ENCODE measurements around the gene TMEM37.

- TF ChIP-seq ZNF562 (CRISPR knock-in tag; IDR thresholded peaks at IDR 0.05; ENCODE audit: borderline replicate concordance) (no peak), SALL2 (CRISPR knock-in tag; IDR thresholded peaks at IDR 0.05) (no peak), MAFF (IDR thresholded peaks at IDR 0.05; ENCODE audit: low read depth, low read length) (no peak), ZFP36L2 (CRISPR knock-in tag; IDR thresholded peaks at IDR 0.05) (no peak), EP300 (IDR thresholded peaks at IDR 0.05; ENCODE audit: low read depth in 2 of 2, low read length in 2 of 2) (no peak), EP300 (CRISPR knock-in tag; IDR thresholded peaks at IDR 0.05; ENCODE audit: borderline replicate concordance) (no peak), CBFB (CRISPR knock-in tag; IDR thresholded peaks at IDR 0.05) (no peak)
Measured at GRCh38 chr2:119383410-119384140, 48.1 kb upstream of the TMEM37 start.

Measured in HepG2 (cell line).